ENCODE measurements around the gene HNRNPU.

DNA sequence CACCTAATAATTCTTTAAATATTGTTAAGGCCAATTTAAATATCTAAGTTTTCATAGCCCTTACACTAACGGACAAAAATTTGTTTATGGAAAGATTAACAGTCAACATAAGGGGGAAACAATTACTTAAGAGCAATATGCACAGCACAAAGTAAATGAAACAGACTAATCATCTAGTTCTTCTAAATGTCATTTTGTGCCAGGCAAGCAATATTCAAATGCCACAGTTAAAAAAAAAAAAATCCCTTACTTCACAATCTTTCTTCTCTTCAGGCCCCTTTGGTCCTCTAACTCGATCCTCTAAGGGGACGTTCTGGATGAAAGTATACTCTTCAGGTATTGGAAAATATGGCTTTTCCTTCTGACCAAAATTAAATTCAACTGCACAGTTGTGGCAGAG lies 6.6 kb downstream of the HNRNPU start:
- no peak for TF ChIP-seq EZH2phosphoT487 (IDR thresholded peaks at IDR 0.05)
- TF ChIP-seq, protein P1, sequence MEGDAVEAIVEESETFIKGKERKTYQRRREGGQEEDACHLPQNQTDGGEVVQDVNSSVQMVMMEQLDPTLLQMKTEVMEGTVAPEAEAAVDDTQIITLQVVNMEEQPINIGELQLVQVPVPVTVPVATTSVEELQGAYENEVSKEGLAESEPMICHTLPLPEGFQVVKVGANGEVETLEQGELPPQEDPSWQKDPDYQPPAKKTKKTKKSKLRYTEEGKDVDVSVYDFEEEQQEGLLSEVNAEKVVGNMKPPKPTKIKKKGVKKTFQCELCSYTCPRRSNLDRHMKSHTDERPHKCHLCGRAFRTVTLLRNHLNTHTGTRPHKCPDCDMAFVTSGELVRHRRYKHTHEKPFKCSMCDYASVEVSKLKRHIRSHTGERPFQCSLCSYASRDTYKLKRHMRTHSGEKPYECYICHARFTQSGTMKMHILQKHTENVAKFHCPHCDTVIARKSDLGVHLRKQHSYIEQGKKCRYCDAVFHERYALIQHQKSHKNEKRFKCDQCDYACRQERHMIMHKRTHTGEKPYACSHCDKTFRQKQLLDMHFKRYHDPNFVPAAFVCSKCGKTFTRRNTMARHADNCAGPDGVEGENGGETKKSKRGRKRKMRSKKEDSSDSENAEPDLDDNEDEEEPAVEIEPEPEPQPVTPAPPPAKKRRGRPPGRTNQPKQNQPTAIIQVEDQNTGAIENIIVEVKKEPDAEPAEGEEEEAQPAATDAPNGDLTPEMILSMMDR (IDR thresholded peaks at IDR 0.05), result no peak
- TF ChIP-seq EZH2 (IDR thresholded peaks at IDR 0.05), result no peak
